Activated naive CD8-positive, alpha-beta T cell treated with anti-CD3 and anti-CD28 coated beads, Interleukin-2, amount 10 ng/mL, durations not matched to agents 7 days and 5 days (primary cell): Measurements from ENCODE around the gene AKNAD1. TPM values are rescaled to one million over a fixed set of nuclear protein-coding genes. Genes with fewer than 3 reads are reported as not detected.
"Not testable (repeated sequence)": the region's sequence is repeated elsewhere in the genome, so short reads cannot be mapped to it uniquely, and the experiment has no call there.

Source experiments
- ATAC-seq: fragments of 150-1000 bp; cut with Tn5 transposase; one replicate; pipeline ENCODE4 v1.10.0; 2021; ENCODE audit warnings: low read depth, moderate library complexity
- POLR2A ChIA-PET: fragments of 350-600 bp; sonication (Branson Sonifier 250); formaldehyde crosslinking; loops from one replicate; lab custom pipeline; 2021; ENCODE audit warnings: antibody characterized with exemption; lab: Charles Lee
- DNase-seq: peaks from one replicate; pipeline ENCODE4 v3.0.0; 2021
- H3K27ac Mint-ChIP-seq: one replicate; pipeline ENCODE4 v1.8.0; 2022; ENCODE audit warnings: mild to moderate bottlenecking, mixed read lengths
- H3K27me3 Mint-ChIP-seq: one replicate; pipeline ENCODE4 v1.8.0; 2022; ENCODE audit warnings: mild to moderate bottlenecking, moderate library complexity, mixed read lengths
- H3K36me3 Mint-ChIP-seq: one replicate; pipeline ENCODE4 v1.8.0; 2021; ENCODE audit warnings: mild to moderate bottlenecking, mixed read lengths
- H3K4me1 Mint-ChIP-seq: one replicate; pipeline ENCODE4 v1.8.0; 2021; ENCODE audit warnings: mixed read lengths
- H3K4me3 Mint-ChIP-seq: one replicate; pipeline ENCODE4 v1.8.0; 2022; ENCODE audit warnings: mild to moderate bottlenecking, moderate library complexity, mixed read lengths
- H3K9me3 Mint-ChIP-seq: one replicate; pipeline ENCODE4 v1.8.0; 2021; ENCODE audit warnings: mixed read lengths
- total RNA-seq, 2 experiments: library from RNA; stranded (reverse); gene quantifications; one replicate each; pipeline ENCODE4 v1.2.3, GENCODE V29; 2021

Gene AKNAD1
- total RNA-seq: not detected

- H3K4me3 Mint-ChIP-seq: no peak within 1 kb of the TSS
- ATAC-seq (no peak), DNase-seq (no peak)
- H3K9me3 Mint-ChIP-seq: peaks cover 2% of the 10 kb centered on the region
- peaks cover 5% of the 10 kb centered on the region for H3K36me3 Mint-ChIP-seq
- POLR2A ChIA-PET: no interaction called here
- H3K27ac Mint-ChIP-seq: no peak within 1 kb of the TSS
- peaks cover 56% of the 10 kb centered on the region for H3K27me3 Mint-ChIP-seq
- peaks cover 11% of the 10 kb centered on the region for H3K4me1 Mint-ChIP-seq
These were observed at the start of gene AKNAD1 for GRCh38 chr1:108856994-108857393. TSS of gene AKNAD1 (minus strand) at chr1:108857094. CDS start at chr1:108852664, 4,430 bp downstream.

GRCh38 chr1:108901106-108901505 lies 44.2 kb upstream of the AKNAD1 start:
- Mint-ChIP-seq H3K27me3 (no peaks in the 10 kb centered on the region), H3K4me1 (no peaks in the 10 kb centered on the region), H3K4me3 (no peak overlapping the region), H3K9me3 (no peaks in the 10 kb centered on the region), H3K27ac (no peak overlapping the region), H3K36me3 (peaks cover 25% of the 10 kb centered on the region)
- POLR2A ChIA-PET: interaction anchor here (0.5 to 1.2 kb wide), 2 partner anchors 157 to 209 kb away, joined by 3 to 4 read pairs; partner anchors contain the start of gene PRPF38B
- no peak for ATAC-seq
- DNase-seq: no peak

GRCh38 chr1:108897865-108898720 lies 41.2 kb upstream of the AKNAD1 start:
- Mint-ChIP-seq H3K4me1 (no peaks in the 10 kb centered on the region), H3K4me3 (no peak overlapping the region)

GRCh38 chr1:108896146-108897145 lies 39.6 kb upstream of the AKNAD1 start:
- Mint-ChIP-seq H3K27ac (no peak overlapping the region), H3K36me3 (peaks cover 13% of the 10 kb centered on the region), H3K9me3 (no peaks in the 10 kb centered on the region), H3K4me1 (no peaks in the 10 kb centered on the region), H3K27me3 (peaks cover 2% of the 10 kb centered on the region), H3K4me3 (no peak overlapping the region)
- DNase-seq (no peak), ATAC-seq (no peak)
- POLR2A ChIA-PET: interaction anchor here (1.0 to 1.5 kb wide), 3 partner anchors 10 to 204 kb away, joined by 3 to 7 read pairs (median 5); partner anchors contain the start of gene PRPF38B

More at GRCh38 chr1:108897865-108898720, 41.2 kb upstream of the AKNAD1 start:
- peaks cover 18% of the 10 kb centered on the region for H3K36me3 Mint-ChIP-seq
- no peaks in the 10 kb centered on the region for H3K9me3 Mint-ChIP-seq
- H3K27me3 Mint-ChIP-seq: no peaks in the 10 kb centered on the region
- ATAC-seq: no peak
- DNase-seq: no peak
- no peak overlapping the region for H3K27ac Mint-ChIP-seq
- POLR2A ChIA-PET: interaction anchor here (0.6 to 1.2 kb wide), 2 partner anchors 91 to 206 kb away, joined by 3 to 5 read pairs; partner anchors contain the start of gene PRPF38B

GRCh38 chr1:108893141-108893530 lies 36.2 kb upstream of the AKNAD1 start:
- Mint-ChIP-seq H3K4me1 (peaks cover 2% of the 10 kb centered on the region), H3K36me3 (peaks cover 14% of the 10 kb centered on the region), H3K4me3 (no peak overlapping the region), H3K9me3 (no peaks in the 10 kb centered on the region), H3K27me3 (peaks cover 2% of the 10 kb centered on the region), H3K27ac (no peak overlapping the region)
- ATAC-seq: no peak
- DNase-seq: no peak
- POLR2A ChIA-PET: interaction anchor here (1.3 kb wide), 1 partner anchor 201 kb away, joined by 3 read pairs; the partner anchor contains the start of gene PRPF38B

- no peaks in the 10 kb centered on the region for H3K9me3 Mint-ChIP-seq
- POLR2A ChIA-PET: interaction anchor here (1.3 kb wide), 1 partner anchor 200 kb away, joined by 3 read pairs; the partner anchor contains the start of gene PRPF38B
- DNase-seq: no peak
- ATAC-seq: no peak
- H3K4me3 Mint-ChIP-seq: no peak overlapping the region
- peaks cover 11% of the 10 kb centered on the region for H3K36me3 Mint-ChIP-seq
- peaks cover 2% of the 10 kb centered on the region for H3K4me1 Mint-ChIP-seq
- H3K27ac Mint-ChIP-seq: no peak overlapping the region
- H3K27me3 Mint-ChIP-seq: peaks cover 2% of the 10 kb centered on the region
These were observed 35.7 kb upstream of the AKNAD1 start for GRCh38 chr1:108892356-108893140.

GRCh38 chr1:108889706-108890384 lies 33.0 kb upstream of the AKNAD1 start:
- POLR2A ChIA-PET: interaction anchor here (1.3 kb wide), 1 partner anchor 197 kb away, joined by 5 read pairs; the partner anchor contains the start of gene PRPF38B
- DNase-seq: no peak
- ATAC-seq: no peak
- Mint-ChIP-seq H3K27me3 (peaks cover 2% of the 10 kb centered on the region), H3K9me3 (no peaks in the 10 kb centered on the region), H3K27ac (no peak overlapping the region), H3K36me3 (peaks cover 14% of the 10 kb centered on the region), H3K4me3 (no peak overlapping the region), H3K4me1 (peaks cover 2% of the 10 kb centered on the region)

GRCh38 chr1:108889006-108889645 lies 32.2 kb upstream of the AKNAD1 start:
- H3K36me3 Mint-ChIP-seq: peaks cover 17% of the 10 kb centered on the region
- not testable (repeated sequence) for DNase-seq, H3K27me3 Mint-ChIP-seq, H3K9me3 Mint-ChIP-seq, H3K4me1 Mint-ChIP-seq, H3K4me3 Mint-ChIP-seq, ATAC-seq, H3K27ac Mint-ChIP-seq
- POLR2A ChIA-PET: interaction anchor here (1.3 kb wide), 1 partner anchor 197 kb away, joined by 5 read pairs; the partner anchor contains the start of gene PRPF38B

GRCh38 chr1:108886292-108886691 lies 29.4 kb upstream of the AKNAD1 start:
- H3K27me3 Mint-ChIP-seq: peaks cover 2% of the 10 kb centered on the region
- H3K27ac Mint-ChIP-seq: no peak overlapping the region
- DNase-seq: no peak
- peaks cover 2% of the 10 kb centered on the region for H3K4me1 Mint-ChIP-seq
- peaks cover 14% of the 10 kb centered on the region for H3K36me3 Mint-ChIP-seq
- no peaks in the 10 kb centered on the region for H3K9me3 Mint-ChIP-seq
- no peak for ATAC-seq
- POLR2A ChIA-PET: interaction anchor here (1.1 kb wide), 1 partner anchor 9 kb away, joined by 3 read pairs; no protein-coding TSS in a partner anchor
- H3K4me3 Mint-ChIP-seq: no peak overlapping the region

- Mint-ChIP-seq H3K27ac (no peak overlapping the region), H3K36me3 (peaks cover 10% of the 10 kb centered on the region), H3K4me3 (no peak overlapping the region), H3K4me1 (peaks cover 5% of the 10 kb centered on the region), H3K9me3 (no peaks in the 10 kb centered on the region), H3K27me3 (peaks cover 2% of the 10 kb centered on the region)
- ATAC-seq (no peak), DNase-seq (no peak)
- POLR2A ChIA-PET: interaction anchor here (0.9 kb wide), 1 partner anchor 193 kb away, joined by 3 read pairs; the partner anchor contains the start of gene PRPF38B
These were observed 28.1 kb upstream of the AKNAD1 start for GRCh38 chr1:108884968-108885367.

GRCh38 chr1:108882837-108883236 lies 25.9 kb upstream of the AKNAD1 start:
- ATAC-seq (no peak), DNase-seq (no peak)
- no peaks in the 10 kb centered on the region for H3K9me3 Mint-ChIP-seq
- POLR2A ChIA-PET: no interaction called here
- no peak overlapping the region for H3K27ac Mint-ChIP-seq
- H3K4me3 Mint-ChIP-seq: no peak overlapping the region
- peaks cover 11% of the 10 kb centered on the region for H3K4me1 Mint-ChIP-seq
- H3K36me3 Mint-ChIP-seq: peaks cover 9% of the 10 kb centered on the region
- H3K27me3 Mint-ChIP-seq: peaks cover 7% of the 10 kb centered on the region
